SH-SY5Y (cell line): ENCODE data around the gene RIT2.

Experiments used
- GATA2 ChIP-seq: IDR thresholded peaks from 2 replicates; pipeline ENCODE4 v1.6.1; 2011; ENCODE audit warnings: mild to moderate bottlenecking, low read depth, low read length
- GATA3 ChIP-seq: IDR thresholded peaks from 2 replicates; pipeline ENCODE4 v1.6.1; 2011; ENCODE audit warnings: low read depth, mild to moderate bottlenecking, low read length, moderate library complexity

- TF ChIP-seq GATA3 (no peak), GATA2 (no peak)
Measured at GRCh38 chr18:42925036-42925435, 190.4 kb downstream of the RIT2 start.
